Ishikawa (cell line): ENCODE data around the gene UNC45A.

Experiments used
- CEBPB ChIP-seq: IDR thresholded peaks from 2 replicates; pipeline ENCODE4 v1.6.1; 2012
- CREB1 ChIP-seq: IDR thresholded peaks from 2 replicates; pipeline ENCODE4 v1.6.1; 2012; ENCODE audit warnings: low read depth
- EGR1 ChIP-seq: IDR thresholded peaks from 2 replicates; pipeline ENCODE4 v1.6.1; 2012
- EP300 ChIP-seq: IDR thresholded peaks from 2 replicates; pipeline ENCODE4 v1.6.1; 2012; ENCODE audit warnings: borderline replicate concordance
- FOXM1 ChIP-seq: IDR thresholded peaks from 2 replicates; pipeline ENCODE4 v1.6.1; 2012; ENCODE audit warnings: low read depth, borderline replicate concordance
- MAX ChIP-seq: IDR thresholded peaks from 2 replicates; pipeline ENCODE4 v1.6.1; 2012
- NFIC ChIP-seq: IDR thresholded peaks from 2 replicates; pipeline ENCODE4 v1.6.1; 2012
- RAD21 ChIP-seq: IDR thresholded peaks from 2 replicates; pipeline ENCODE4 v1.6.1; 2012; ENCODE audit warnings: low read depth
- REST ChIP-seq: IDR thresholded peaks from 2 replicates; pipeline ENCODE4 v1.6.1; 2012; ENCODE audit warnings: low read depth, mild to moderate bottlenecking
- TAF1 ChIP-seq: IDR thresholded peaks from 2 replicates; pipeline ENCODE4 v1.6.1; 2012; ENCODE audit warnings: low read depth, mild to moderate bottlenecking
- TCF12 ChIP-seq: IDR thresholded peaks from 2 replicates; pipeline ENCODE4 v1.6.1; 2012; ENCODE audit warnings: low read depth
- TEAD4 ChIP-seq: IDR thresholded peaks from 2 replicates; pipeline ENCODE4 v1.6.1; 2012
- USF1 ChIP-seq: IDR thresholded peaks from 2 replicates; pipeline ENCODE4 v1.6.1; 2012
- YY1 ChIP-seq: IDR thresholded peaks from 2 replicates; pipeline ENCODE4 v1.6.1; 2012; ENCODE audit warnings: low read depth
- ZBTB7A ChIP-seq: IDR thresholded peaks from 2 replicates; pipeline ENCODE4 v1.6.1; 2012; ENCODE audit warnings: low read depth

UNC45A gene

GRCh38 chr15:90966262-90966661 lies 31.2 kb downstream of the UNC45A start:
- TF ChIP-seq REST (no peak), ZBTB7A (no peak), EGR1 (no peak), RAD21 (no peak), TAF1 (no peak), USF1 (no peak), TCF12 (no peak)

- TF ChIP-seq TCF12 (no peak), USF1 (no peak), TEAD4 (no peak), ZBTB7A (no peak), EGR1 (no peak), FOXM1 (no peak), MAX (no peak), CREB1 (no peak), RAD21 (no peak), REST (no peak), YY1 (no peak), TAF1 (no peak)
These were observed 32.1 kb downstream of the UNC45A start for GRCh38 chr15:90967206-90967605.

- TF ChIP-seq YY1 (no peak), EP300 (no peak), REST (no peak), TEAD4 (no peak), NFIC (no peak), MAX (no peak), TCF12 (no peak), FOXM1 (no peak), EGR1 (no peak), TAF1 (no peak), CREB1 (no peak), ZBTB7A (no peak), CEBPB (no peak), RAD21 (no peak), USF1 (no peak)
These were observed 33.3 kb downstream of the UNC45A start for GRCh38 chr15:90968434-90968833.

- TF ChIP-seq TCF12 = no peak
- TF ChIP-seq CEBPB = no peak
- TF ChIP-seq EP300 = no peak
- no peak for TF ChIP-seq USF1
- no peak for TF ChIP-seq NFIC
- TF ChIP-seq YY1 = no peak
- TF ChIP-seq MAX = no peak
- TF ChIP-seq FOXM1 = no peak
- no peak for TF ChIP-seq EGR1
- TF ChIP-seq REST = no peak
- no peak for TF ChIP-seq ZBTB7A
- no peak for TF ChIP-seq CREB1
- no peak for TF ChIP-seq RAD21
- TF ChIP-seq TAF1 = no peak
- no peak for TF ChIP-seq TEAD4
These were observed 35.2 kb downstream of the UNC45A start for GRCh38 chr15:90970274-90970673.
